Activated B cell treated with CpG ODN at 0.5 μM for 24 hours (primary cell): ENCODE results near the gene SEC14L6. TPM values are rescaled to one million over a fixed set of nuclear protein-coding genes. Genes with fewer than 3 reads are reported as not detected.
"Not testable (repeated sequence)": the region's sequence is repeated elsewhere in the genome, so short reads cannot be mapped to it uniquely, and the experiment has no call there.

Experiments
- ATAC-seq: fragments of 200-7000 bp; cut with Tn5 transposase; one replicate; pipeline ENCODE4 v1.10.0; 2021; ENCODE audit warnings: low read depth, mild to moderate bottlenecking, moderate library complexity
- CTCF ChIA-PET: fragments of 350-600 bp; sonication (Branson Sonifier 250); formaldehyde crosslinking; loops from one replicate; lab custom pipeline; 2021; ENCODE audit warnings: antibody characterized with exemption; lab: Charles Lee
- POLR2A ChIA-PET: fragments of 350-600 bp; sonication (Branson Sonifier 250); formaldehyde crosslinking; loops from one replicate; lab custom pipeline; 2021; ENCODE audit warnings: antibody characterized with exemption; lab: Charles Lee
- DNase-seq: peaks from one replicate; pipeline ENCODE4 v3.0.0; 2022
- H3K27ac Mint-ChIP-seq: one replicate; pipeline ENCODE4 v1.8.0; 2020; ENCODE audit warnings: mixed read lengths
- H3K27me3 Mint-ChIP-seq: one replicate; pipeline ENCODE4 v1.8.0; 2021; ENCODE audit warnings: mixed read lengths
- H3K36me3 Mint-ChIP-seq: one replicate; pipeline ENCODE4 v1.8.0; 2021; ENCODE audit warnings: low read depth, mixed read lengths
- H3K4me1 Mint-ChIP-seq: one replicate; pipeline ENCODE4 v1.8.0; 2021; ENCODE audit warnings: mixed read lengths
- H3K4me3 Mint-ChIP-seq: one replicate; pipeline ENCODE4 v1.8.0; 2020; ENCODE audit warnings: mild to moderate bottlenecking, mixed read lengths
- H3K9me3 Mint-ChIP-seq: one replicate; pipeline ENCODE4 v1.8.0; 2020; ENCODE audit warnings: mixed read lengths
- intact Hi-C: fragments of 100-400 bp; cut with micrococcal nuclease; formaldehyde crosslinking; loops from one replicate; pipeline ENCODE4 v1.15.1; 2024
- total RNA-seq: library from RNA; stranded (reverse); gene quantifications from 2 replicates; pipeline ENCODE4 v1.2.3, GENCODE V29; 2022
- TF ChIP-seq, protein P1 (sequence below): fragments of 200-600 bp; IDR thresholded peaks from one replicate; pipeline ENCODE4 v1.8.0; 2022; ENCODE audit warnings: antibody characterized with exemption, mild to moderate bottlenecking

SEC14L6 gene
- total RNA-seq, 1 donor from 2014 or later = not detected

DNA sequence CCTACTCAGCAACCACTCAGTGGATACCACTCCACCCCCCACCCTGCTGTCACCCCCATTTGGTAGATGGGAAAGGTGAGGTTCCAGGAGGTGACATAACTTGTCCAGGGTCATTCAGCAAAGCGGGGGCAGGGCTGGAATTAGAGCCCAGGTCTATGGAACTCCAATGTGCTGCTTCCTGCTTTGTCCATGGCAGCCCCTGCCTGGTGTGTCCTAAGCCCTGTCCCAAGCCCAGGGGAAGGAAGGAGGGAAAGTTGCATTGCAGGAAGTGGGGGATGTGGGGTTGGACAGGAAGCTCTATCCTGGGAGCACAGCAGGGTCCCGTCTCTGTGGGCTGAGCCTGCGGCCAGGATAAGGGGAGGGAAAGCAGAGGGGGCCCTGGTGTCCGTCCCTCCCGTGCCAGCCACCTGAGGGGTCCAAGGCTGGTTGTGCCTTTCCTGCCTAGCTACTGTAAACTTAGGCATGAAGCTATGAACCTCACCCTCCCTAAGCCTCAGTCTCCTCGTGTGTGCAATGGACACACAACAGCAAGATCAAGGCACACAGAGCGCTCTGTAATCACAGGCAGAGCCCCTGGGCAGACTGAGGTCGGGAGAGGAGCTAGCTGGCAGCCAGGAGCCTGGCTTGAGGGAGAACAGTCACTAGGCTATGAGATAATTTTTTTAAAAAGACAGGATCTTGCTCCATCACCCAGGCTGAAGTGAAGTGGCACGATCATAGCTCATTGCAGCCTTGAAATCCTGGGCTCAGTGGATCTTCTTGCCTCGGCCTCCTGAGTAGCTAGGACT is 15.1 kb upstream of the SEC14L6 start:
- H3K4me1 Mint-ChIP-seq = no peaks in the 10 kb centered on the region
- ATAC-seq = no peak
- ChIA-PET POLR2A (no interaction called here), CTCF (no interaction called here)
- TF ChIP-seq, protein P1, sequence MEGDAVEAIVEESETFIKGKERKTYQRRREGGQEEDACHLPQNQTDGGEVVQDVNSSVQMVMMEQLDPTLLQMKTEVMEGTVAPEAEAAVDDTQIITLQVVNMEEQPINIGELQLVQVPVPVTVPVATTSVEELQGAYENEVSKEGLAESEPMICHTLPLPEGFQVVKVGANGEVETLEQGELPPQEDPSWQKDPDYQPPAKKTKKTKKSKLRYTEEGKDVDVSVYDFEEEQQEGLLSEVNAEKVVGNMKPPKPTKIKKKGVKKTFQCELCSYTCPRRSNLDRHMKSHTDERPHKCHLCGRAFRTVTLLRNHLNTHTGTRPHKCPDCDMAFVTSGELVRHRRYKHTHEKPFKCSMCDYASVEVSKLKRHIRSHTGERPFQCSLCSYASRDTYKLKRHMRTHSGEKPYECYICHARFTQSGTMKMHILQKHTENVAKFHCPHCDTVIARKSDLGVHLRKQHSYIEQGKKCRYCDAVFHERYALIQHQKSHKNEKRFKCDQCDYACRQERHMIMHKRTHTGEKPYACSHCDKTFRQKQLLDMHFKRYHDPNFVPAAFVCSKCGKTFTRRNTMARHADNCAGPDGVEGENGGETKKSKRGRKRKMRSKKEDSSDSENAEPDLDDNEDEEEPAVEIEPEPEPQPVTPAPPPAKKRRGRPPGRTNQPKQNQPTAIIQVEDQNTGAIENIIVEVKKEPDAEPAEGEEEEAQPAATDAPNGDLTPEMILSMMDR = no peak
- intact Hi-C loops = no loop called here
- H3K27me3 Mint-ChIP-seq = no peaks in the 10 kb centered on the region
- no peak overlapping the region for H3K27ac Mint-ChIP-seq
- DNase-seq = no peak
- no peaks in the 10 kb centered on the region for H3K9me3 Mint-ChIP-seq
- H3K4me3 Mint-ChIP-seq = no peak overlapping the region
- H3K36me3 Mint-ChIP-seq = no peaks in the 10 kb centered on the region

DNA sequence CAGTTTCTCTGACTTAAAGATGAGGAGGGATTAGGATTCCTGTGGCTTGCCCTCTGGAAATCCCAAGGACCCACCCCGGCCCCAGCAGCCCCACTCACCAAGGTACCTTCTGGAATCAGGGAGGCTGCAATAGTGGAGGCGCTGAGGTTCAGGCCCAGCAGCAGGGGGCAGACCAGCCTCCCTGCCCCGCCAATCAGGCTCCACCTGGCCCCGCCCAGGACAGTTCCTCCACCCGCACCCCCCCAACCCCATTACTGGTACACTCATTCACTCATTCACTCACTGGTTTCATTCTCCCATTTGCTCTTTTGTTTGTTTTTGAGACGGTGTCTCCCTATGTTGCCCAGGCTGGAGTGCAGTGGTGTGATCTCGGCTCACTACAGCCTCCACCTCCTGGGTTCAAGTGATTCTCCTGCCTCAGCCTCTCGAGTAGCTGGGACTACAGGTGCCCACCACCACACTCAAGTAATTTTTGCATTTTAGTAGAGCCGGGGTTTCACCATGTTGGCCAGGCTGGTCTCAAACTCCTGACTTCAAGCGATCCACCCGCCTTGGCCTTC is 14.2 kb upstream of the SEC14L6 start:
- ATAC-seq, CTCF ChIA-PET, H3K36me3 Mint-ChIP-seq, POLR2A ChIA-PET, H3K4me1 Mint-ChIP-seq, intact Hi-C loops, H3K9me3 Mint-ChIP-seq, H3K27me3 Mint-ChIP-seq, H3K4me3 Mint-ChIP-seq, H3K27ac Mint-ChIP-seq, DNase-seq: not testable (repeated sequence)

DNA sequence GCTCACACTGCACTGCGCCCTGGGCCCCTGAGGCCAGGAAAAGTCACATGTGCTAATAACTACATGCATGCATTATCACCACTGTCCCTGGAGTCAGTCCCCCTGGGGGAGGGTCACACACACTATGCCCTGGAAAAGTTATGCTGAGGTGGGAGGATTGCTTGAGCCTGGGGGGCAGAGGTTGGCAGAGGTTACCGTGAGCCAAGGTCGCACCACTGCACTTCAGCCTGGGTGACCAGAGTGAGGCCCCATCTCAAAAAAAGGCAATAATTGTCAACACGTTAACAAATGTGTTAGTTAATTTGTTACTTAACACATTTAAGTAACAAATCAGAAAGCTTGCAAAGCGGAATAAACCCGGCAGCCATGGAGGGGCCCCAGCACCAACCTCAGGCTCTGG is 13.3 kb upstream of the SEC14L6 start:
- TF ChIP-seq, protein P1 = no peak

DNA sequence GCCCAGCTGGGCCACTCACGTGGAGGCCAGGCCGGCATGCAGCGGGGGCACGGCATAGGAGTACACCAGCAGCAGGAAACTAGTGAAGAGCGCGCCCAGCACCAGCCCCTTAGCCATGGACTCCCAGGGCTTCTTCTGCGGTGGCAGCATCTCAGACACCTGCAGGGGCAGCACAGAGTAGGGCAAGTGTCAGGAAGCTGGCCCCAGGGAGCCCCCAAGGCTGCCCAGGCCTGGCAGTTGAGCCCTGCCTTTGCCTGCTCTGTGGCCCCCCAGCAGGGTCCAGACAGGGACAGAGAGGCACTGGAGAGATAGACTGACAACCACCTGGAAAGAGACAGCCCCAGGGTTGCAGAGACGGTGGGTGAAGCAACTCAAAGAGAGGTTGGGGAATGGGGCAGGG is 10.7 kb upstream of the SEC14L6 start:
- TF ChIP-seq, protein P1 = no peak
- no peaks in the 10 kb centered on the region for H3K9me3 Mint-ChIP-seq
- H3K27me3 Mint-ChIP-seq = no peaks in the 10 kb centered on the region
- H3K4me1 Mint-ChIP-seq = no peaks in the 10 kb centered on the region
- ATAC-seq (no peak), DNase-seq (no peak)
- ChIA-PET CTCF (no interaction called here), POLR2A (no interaction called here)
- intact Hi-C loops = no loop called here
- H3K27ac Mint-ChIP-seq = no peak overlapping the region
- no peak overlapping the region for H3K4me3 Mint-ChIP-seq
- no peaks in the 10 kb centered on the region for H3K36me3 Mint-ChIP-seq

More for the DNA sequence above, 13.3 kb upstream of the SEC14L6 start:
- no peaks in the 10 kb centered on the region for H3K36me3 Mint-ChIP-seq
- intact Hi-C loops = no loop called here
- H3K27me3 Mint-ChIP-seq = no peaks in the 10 kb centered on the region
- CTCF ChIA-PET = no interaction called here
- DNase-seq (no peak), ATAC-seq (no peak)
- H3K4me3 Mint-ChIP-seq = no peak overlapping the region
- no peaks in the 10 kb centered on the region for H3K9me3 Mint-ChIP-seq
- POLR2A ChIA-PET = no interaction called here
- H3K4me1 Mint-ChIP-seq = no peaks in the 10 kb centered on the region
- H3K27ac Mint-ChIP-seq = no peak overlapping the region

- ATAC-seq (no peak), DNase-seq (no peak)
- POLR2A ChIA-PET = no interaction called here
- H3K27me3 Mint-ChIP-seq = no peaks in the 10 kb centered on the region
- no peaks in the 10 kb centered on the region for H3K9me3 Mint-ChIP-seq
- no peak overlapping the region for H3K4me3 Mint-ChIP-seq
- TF ChIP-seq, protein P1 = no peak
- no peak overlapping the region for H3K27ac Mint-ChIP-seq
- H3K36me3 Mint-ChIP-seq = no peaks in the 10 kb centered on the region
- intact Hi-C loops = no loop called here
- no peaks in the 10 kb centered on the region for H3K4me1 Mint-ChIP-seq
- CTCF ChIA-PET = no interaction called here
Observed at GRCh38 chr22:30556388-30556787, 9.8 kb upstream of the SEC14L6 start.
